Uterus (tissue), 2 donors: ENCODE data around the gene CDH24.

ENCODE experiments used
- CTCF ChIP-seq, 4 experiments: fragments of 200-600 bp in 2 of 4; fragments of 450-650 bp in 2 of 4; sonication (generic) in 2 of 4; IDR thresholded peaks; one replicate each; pipeline ENCODE4 v1.5.1; 2016 to 2019; ENCODE audit warnings: antibody characterized with exemption in 4 of 4, mild to moderate bottlenecking in 2 of 4, moderate library complexity in 1 of 4
- POLR2A ChIP-seq, 2 donors: fragments of 450-650 bp; IDR thresholded peaks; one replicate each; pipeline ENCODE4 v1.6.1; 2016; ENCODE audit warnings: antibody characterized with exemption in 2 of 2, mild to moderate bottlenecking in 1 of 2, moderate library complexity in 1 of 2

DNA sequence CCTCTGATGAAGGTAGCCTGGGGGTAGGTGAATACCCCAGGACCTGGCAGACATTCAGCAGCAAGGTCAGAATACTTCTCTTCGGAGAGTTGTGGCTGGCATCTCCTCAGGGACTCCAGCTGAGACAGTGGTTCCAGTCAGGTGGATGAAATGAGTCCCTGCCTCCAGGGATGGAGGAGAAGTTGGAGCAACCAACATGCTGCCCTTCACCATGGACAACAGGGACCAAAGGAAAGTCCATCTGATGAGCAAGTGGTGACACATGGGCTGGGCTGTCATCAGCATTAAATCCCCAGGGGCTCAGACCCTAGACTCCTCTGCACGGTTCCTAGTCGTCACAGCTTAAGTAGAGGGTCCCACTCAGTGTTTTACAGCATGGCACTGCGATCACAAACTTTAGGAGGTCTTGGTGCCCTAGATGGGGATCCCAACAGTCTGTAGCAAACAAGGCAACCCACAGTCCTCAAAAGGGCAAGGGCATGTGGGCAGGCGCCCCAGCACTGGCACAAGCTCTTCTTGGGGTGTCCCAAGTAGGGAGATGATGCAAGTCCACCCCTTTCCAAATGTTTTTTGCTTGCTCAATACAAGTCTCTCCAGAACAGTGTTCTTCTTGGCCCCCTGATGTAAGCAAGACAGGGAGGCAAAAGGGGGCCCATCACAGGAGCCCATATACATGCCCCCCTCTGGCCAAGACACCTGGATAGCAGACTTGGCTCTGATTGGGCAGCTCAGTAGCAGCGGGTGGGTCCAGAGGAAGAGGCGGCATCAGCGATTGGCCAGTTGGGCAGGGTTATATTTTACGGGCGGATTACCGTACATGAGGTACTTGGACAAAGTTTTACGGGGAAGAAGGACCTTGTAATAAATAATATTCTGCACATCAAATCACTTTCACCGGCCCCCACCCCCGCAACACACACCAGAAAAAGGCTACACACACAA lies 10.8 kb upstream of the CDH24 start:
- no peak for TF ChIP-seq CTCF (IDR thresholded peaks at IDR 0.05)
- no peak for TF ChIP-seq POLR2A (IDR thresholded peaks at IDR 0.05)
